H9 (cell line): Measurements from ENCODE around the gene COPS6. TPM values are rescaled to one million over a fixed set of nuclear protein-coding genes. Genes with fewer than 3 reads are reported as not detected.
A peak's percentile ranks its signal among the peaks of the same experiment; 100 is the strongest.

Experiments
- DNase-seq: peaks from one replicate; pipeline ENCODE4 v3.0.0-alpha.2; 2017
- H2AFZ ChIP-seq: one replicate; pipeline ENCODE4 v1.6.1; 2013; ENCODE audit warnings: mild to moderate bottlenecking, low read length, control low read depth, moderate library complexity
- H2AK5ac ChIP-seq: 2 replicates; pipeline ENCODE4 v1.6.1; 2013; ENCODE audit warnings: low read length, control low read depth, mixed read lengths; ENCODE audit not compliant: insufficient read length
- H2BK120ac ChIP-seq: one replicate; pipeline ENCODE4 v1.6.1; 2013; ENCODE audit warnings: low read depth, mild to moderate bottlenecking, low read length, control low read depth, inconsistent platforms; ENCODE audit not compliant: poor library complexity, severe bottlenecking
- H2BK12ac ChIP-seq: 2 replicates; pipeline ENCODE4 v1.6.1; 2013; ENCODE audit warnings: low read length, control low read depth, mixed read lengths, low read depth; ENCODE audit not compliant: insufficient read length
- H2BK15ac ChIP-seq: 2 replicates; pipeline ENCODE4 v1.6.1; 2013; ENCODE audit warnings: low read depth, low read length, control low read depth
- H2BK20ac ChIP-seq: one replicate; pipeline ENCODE4 v1.6.1; 2013; ENCODE audit warnings: low read depth, mild to moderate bottlenecking, low read length, control low read depth, inconsistent platforms; ENCODE audit not compliant: poor library complexity, severe bottlenecking
- H2BK5ac ChIP-seq: 2 replicates; pipeline ENCODE4 v1.6.1; 2013; ENCODE audit warnings: low read length, control low read depth, mixed read lengths; ENCODE audit not compliant: insufficient read length
- H3K14ac ChIP-seq: 2 replicates; pipeline ENCODE4 v1.6.1; 2013; ENCODE audit warnings: low read length, control low read depth; ENCODE audit not compliant: insufficient read depth
- H3K18ac ChIP-seq: 2 replicates; pipeline ENCODE4 v1.6.1; 2013; ENCODE audit warnings: low read depth, mild to moderate bottlenecking, mixed read lengths, low read length, control low read depth; ENCODE audit not compliant: insufficient read length
- H3K23ac ChIP-seq: 2 replicates; pipeline ENCODE4 v1.6.1; 2013; ENCODE audit warnings: low read length, control low read depth, mixed read lengths, low read depth; ENCODE audit not compliant: insufficient read length
- H3K23me2 ChIP-seq: 2 replicates; pipeline ENCODE4 v1.6.1; 2013; ENCODE audit warnings: low read depth, mild to moderate bottlenecking, mixed read lengths, low read length, control low read depth; ENCODE audit not compliant: insufficient read length, poor library complexity, severe bottlenecking
- H3K27ac ChIP-seq: 2 replicates; pipeline ENCODE4 v1.5.1; 2013; ENCODE audit warnings: low read length, control low read depth, mixed read lengths, low read depth; ENCODE audit not compliant: insufficient read length
- H3K27me3 ChIP-seq: 2 replicates; pipeline ENCODE4 v1.6.1; 2013; ENCODE audit warnings: low read length, control low read depth, inconsistent platforms; ENCODE audit not compliant: insufficient read depth
- H3K4ac ChIP-seq: 2 replicates; pipeline ENCODE4 v1.6.1; 2013; ENCODE audit warnings: low read depth, mild to moderate bottlenecking, control low read depth, inconsistent platforms, low read length, moderate library complexity
- H3K4me1 ChIP-seq: 2 replicates; pipeline ENCODE4 v1.6.1; 2013; ENCODE audit warnings: low read length, control low read depth, inconsistent platforms; ENCODE audit not compliant: insufficient read depth
- H3K4me2 ChIP-seq: 2 replicates; pipeline ENCODE4 v1.6.1; 2013; ENCODE audit warnings: low read length, control low read depth, mixed read lengths; ENCODE audit not compliant: insufficient read length, insufficient read depth
- H3K56ac ChIP-seq: 2 replicates; pipeline ENCODE4 v1.6.1; 2013; ENCODE audit warnings: low read depth, mild to moderate bottlenecking, mixed read lengths, low read length, control low read depth; ENCODE audit not compliant: insufficient read length
- H3K79me1 ChIP-seq: 2 replicates; pipeline ENCODE4 v1.6.1; 2013; ENCODE audit warnings: low read depth, mild to moderate bottlenecking, moderate library complexity, low read length, control low read depth, inconsistent platforms; ENCODE audit not compliant: insufficient read depth, poor library complexity, severe bottlenecking
- H3K79me2 ChIP-seq: 2 replicates; pipeline ENCODE4 v1.6.1; 2013; ENCODE audit warnings: low read length, control low read depth, inconsistent platforms; ENCODE audit not compliant: insufficient read depth
- H3K9ac ChIP-seq: 2 replicates; pipeline ENCODE4 v1.6.1; 2013; ENCODE audit warnings: low read length, control low read depth, mixed read lengths; ENCODE audit not compliant: insufficient read length; ENCODE audit errors: extremely low read depth
- H3K9me3 ChIP-seq: one replicate; pipeline ENCODE4 v1.6.1; 2013; ENCODE audit warnings: low read depth, low read length, inconsistent platforms; ENCODE audit not compliant: control insufficient read depth
- H3T11ph ChIP-seq: one replicate; pipeline ENCODE4 v1.6.1; 2013; ENCODE audit warnings: mild to moderate bottlenecking, low read length, control low read depth, inconsistent platforms
- H4K20me1 ChIP-seq: one replicate; pipeline ENCODE4 v1.6.1; 2013; ENCODE audit not compliant: control insufficient read depth, insufficient read length, insufficient read depth
- H4K5ac ChIP-seq: 2 replicates; pipeline ENCODE4 v1.6.1; 2013; ENCODE audit warnings: low read depth, mild to moderate bottlenecking, mixed read lengths, low read length, control low read depth; ENCODE audit not compliant: insufficient read length
- H4K8ac ChIP-seq: replicated peaks from 2 replicates; pipeline ENCODE4 v1.6.1; 2013; ENCODE audit warnings: low read length, control low read depth, mixed read lengths, low read depth; ENCODE audit not compliant: insufficient read length
- H4K91ac ChIP-seq: 2 replicates; pipeline ENCODE4 v1.6.1; 2013; ENCODE audit warnings: low read depth, mild to moderate bottlenecking, moderate library complexity, mixed read lengths, low read length, control low read depth; ENCODE audit not compliant: insufficient read length
- H3K27ac Mint-ChIP-seq, 3 experiments: 2 replicates in 2 of 3; 3 replicates in 1 of 3; pipeline ENCODE4 v1.8.0; 2020 to 2021; ENCODE audit warnings: mixed read lengths in 3 of 3, mild to moderate bottlenecking in 1 of 3, moderate library complexity in 1 of 3
- H3K27me3 Mint-ChIP-seq: 2 replicates; pipeline ENCODE4 v1.8.0; 2021; ENCODE audit warnings: low read depth, mild to moderate bottlenecking, moderate library complexity, mixed read lengths
- H3K36me3 Mint-ChIP-seq, 3 experiments: 2 replicates in 2 of 3; 3 replicates in 1 of 3; pipeline ENCODE4 v1.8.0; 2020 to 2021; ENCODE audit warnings: low read depth in 3 of 3, mixed read lengths in 3 of 3; ENCODE audit not compliant: insufficient read depth in 1 of 3
- H3K4me1 Mint-ChIP-seq, 2 experiments: 2 replicates each; pipeline ENCODE4 v1.8.0; 2020; ENCODE audit warnings: mixed read lengths in 2 of 2
- H3K4me3 Mint-ChIP-seq, 2 experiments: 2 replicates in 1 of 2; 3 replicates in 1 of 2; pipeline ENCODE4 v1.8.0; 2020 to 2021; ENCODE audit warnings: mild to moderate bottlenecking in 2 of 2, mixed read lengths in 2 of 2, moderate library complexity in 1 of 2
- H3K9me3 Mint-ChIP-seq, 2 experiments: 2 replicates in 1 of 2; 3 replicates in 1 of 2; pipeline ENCODE4 v1.8.0; 2020; ENCODE audit warnings: mild to moderate bottlenecking in 2 of 2, mixed read lengths in 2 of 2, moderate library complexity in 1 of 2
- WGBS: extraction: QIAGEN DNeasy Blood & Tissue Kit; methylation state at CpG from one replicate; pipeline ENCODE4 v1.1.7; 2013; ENCODE audit warnings: missing lambda C conversion rate, low lambda C conversion rate, mixed read lengths; ENCODE audit not compliant: insufficient read length; ENCODE audit errors: extremely low coverage; 5-methylcytosine and 5-hydroxymethylcytosine counted together
- total RNA-seq: library from RNA; stranded (reverse); gene quantifications from 2 replicates; pipeline ENCODE4 v1.2.1, GENCODE V29; 2021
- TF ChIP-seq, protein P1 (sequence below): fragments of 200-600 bp; sonication (generic); conservative IDR thresholded peaks from 3 replicates; pipeline ENCODE4 v1.8.0; 2021; ENCODE audit warnings: antibody characterized with exemption, mild to moderate bottlenecking

COPS6 gene
- total RNA-seq, 1 experiment from 2014 or later: 140 TPM

DNA sequence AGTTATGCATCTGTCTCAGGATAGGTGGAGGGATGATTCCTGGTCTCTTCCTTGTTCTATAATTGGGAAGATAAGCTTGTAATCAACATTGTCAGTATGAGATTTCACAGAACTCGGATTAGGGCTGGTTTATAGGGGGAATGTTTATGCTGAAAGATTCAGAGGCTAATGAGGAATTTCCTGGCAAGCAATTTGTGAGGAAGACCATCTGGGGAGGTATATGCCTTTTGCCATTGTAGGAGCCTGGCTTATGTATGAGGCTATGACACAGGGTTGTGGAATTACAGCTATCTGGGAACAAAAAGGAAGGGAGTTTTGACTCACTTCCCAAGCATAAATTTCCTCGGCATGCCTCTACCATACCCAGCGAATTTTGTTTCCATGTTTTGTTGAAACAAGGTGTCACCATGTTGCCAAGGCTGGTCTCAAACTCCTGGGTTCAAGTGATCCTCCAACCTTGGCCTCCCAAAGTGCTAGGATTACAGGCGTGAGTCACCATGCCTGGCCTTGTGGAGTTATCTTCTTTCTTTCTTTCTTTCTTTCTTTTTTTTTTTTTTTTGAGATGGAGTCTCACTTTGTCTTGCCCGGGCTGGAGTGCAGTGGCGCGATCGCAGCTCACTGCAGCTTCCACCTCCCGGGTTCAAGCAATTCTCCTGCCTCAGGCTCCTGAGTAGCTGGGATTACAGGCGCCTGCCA is 1.6 kb upstream of the COPS6 start:
- Histone ChIP-seq H4K20me1 (no peaks in the 10 kb centered on the region), H3K23me2 (peaks cover 4% of the 10 kb centered on the region), H2AK5ac (no peak overlapping the region), H4K5ac (no peak overlapping the region), H3K4ac (no peak overlapping the region), H3K14ac (no peak overlapping the region), H2BK20ac (no peak overlapping the region), H3K9ac (no peak overlapping the region), H3K27me3 (no peaks in the 10 kb centered on the region), H3K23ac (no peak overlapping the region), H3K4me1 (no peaks in the 10 kb centered on the region), H3T11ph (no peak overlapping the region), H3K79me1 (no peaks in the 10 kb centered on the region), H2BK5ac (no peak overlapping the region), H2BK120ac (no peak overlapping the region), H3K56ac (no peak overlapping the region), H3K79me2 (no peaks in the 10 kb centered on the region), H2AFZ (no peak overlapping the region), H3K4me2 (no peak overlapping the region), H2BK15ac (no peak overlapping the region), H3K27ac (no peak overlapping the region), H3K18ac (no peak overlapping the region), H2BK12ac (no peak overlapping the region), H4K8ac (no peak overlapping the region), H4K91ac (no peak overlapping the region), H3K9me3 (no peaks in the 10 kb centered on the region)
- DNase-seq: no peak
- Mint-ChIP-seq H3K4me1 (peaks cover 14 to 22% of the 10 kb centered on the region in 2 experiments), H3K4me3 (peak overlapping the region; percentile 2 to 3; a peak in 2 of 5 replicates), H3K9me3 (no peaks in the 10 kb centered on the region; a peak in 1 of 5 replicates), H3K36me3 (peaks cover 23 to 26% (median 24%) of the 10 kb centered on the region in 3 experiments), H3K27me3 (peaks cover 5% of the 10 kb centered on the region), H3K27ac (peak overlapping the region in 1 of 3 experiments; percentile 77; a peak in 2 of 7 replicates)
- no CpG with 5 or more reads among the region's 10 CpGs for WGBS
- TF ChIP-seq, protein P1, sequence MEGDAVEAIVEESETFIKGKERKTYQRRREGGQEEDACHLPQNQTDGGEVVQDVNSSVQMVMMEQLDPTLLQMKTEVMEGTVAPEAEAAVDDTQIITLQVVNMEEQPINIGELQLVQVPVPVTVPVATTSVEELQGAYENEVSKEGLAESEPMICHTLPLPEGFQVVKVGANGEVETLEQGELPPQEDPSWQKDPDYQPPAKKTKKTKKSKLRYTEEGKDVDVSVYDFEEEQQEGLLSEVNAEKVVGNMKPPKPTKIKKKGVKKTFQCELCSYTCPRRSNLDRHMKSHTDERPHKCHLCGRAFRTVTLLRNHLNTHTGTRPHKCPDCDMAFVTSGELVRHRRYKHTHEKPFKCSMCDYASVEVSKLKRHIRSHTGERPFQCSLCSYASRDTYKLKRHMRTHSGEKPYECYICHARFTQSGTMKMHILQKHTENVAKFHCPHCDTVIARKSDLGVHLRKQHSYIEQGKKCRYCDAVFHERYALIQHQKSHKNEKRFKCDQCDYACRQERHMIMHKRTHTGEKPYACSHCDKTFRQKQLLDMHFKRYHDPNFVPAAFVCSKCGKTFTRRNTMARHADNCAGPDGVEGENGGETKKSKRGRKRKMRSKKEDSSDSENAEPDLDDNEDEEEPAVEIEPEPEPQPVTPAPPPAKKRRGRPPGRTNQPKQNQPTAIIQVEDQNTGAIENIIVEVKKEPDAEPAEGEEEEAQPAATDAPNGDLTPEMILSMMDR: no peak
